Measurements from ENCODE around the gene APRT.

DNA sequence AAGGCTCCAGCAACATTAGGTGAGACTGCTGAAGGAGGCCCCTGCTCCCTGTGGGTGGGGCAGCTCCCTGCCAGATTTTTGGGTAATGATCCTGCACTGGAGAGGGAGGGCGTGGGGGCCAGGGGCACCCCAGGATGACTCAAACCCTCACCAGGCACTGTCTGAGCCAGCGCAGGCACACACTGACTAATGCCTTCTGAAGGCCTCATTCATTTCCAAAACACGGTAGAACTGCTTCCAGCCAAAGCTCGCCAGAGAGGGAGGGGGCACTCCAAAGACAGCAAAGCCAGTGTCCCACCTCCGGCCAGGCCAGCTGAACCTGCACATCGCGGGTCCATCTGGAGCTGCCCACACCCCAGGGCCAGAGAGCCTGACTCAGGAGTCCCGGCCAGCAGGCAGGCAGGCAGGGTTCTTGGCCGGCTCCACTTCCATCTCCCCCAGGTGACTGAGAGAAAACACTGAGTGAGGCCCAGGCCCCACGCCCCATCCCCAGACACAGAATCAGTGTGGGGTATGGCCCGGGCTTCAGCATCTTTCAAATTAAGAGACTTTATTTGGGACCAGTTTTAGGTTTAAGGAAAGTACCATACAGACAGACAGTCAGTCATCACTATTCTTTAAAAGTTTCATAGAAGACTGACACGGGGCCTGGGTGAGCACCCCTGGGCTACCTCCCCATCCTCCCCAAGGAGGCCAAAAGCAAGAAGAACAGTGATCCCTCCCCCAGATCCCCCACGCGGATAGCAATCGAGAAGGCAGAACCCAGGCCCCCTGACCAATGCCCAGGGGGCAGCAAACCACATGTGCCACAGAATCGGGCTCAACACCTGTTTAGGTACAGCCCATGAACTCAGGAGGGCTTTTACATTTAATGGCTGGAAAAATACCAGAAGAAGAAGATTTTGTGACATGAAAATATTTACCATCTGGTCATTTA lies 29.0 kb downstream of the APRT start:
- TF ChIP-seq CTCF (IDR thresholded peaks at IDR 0.05), result no peak
- TF ChIP-seq POLR2A (IDR thresholded peaks at IDR 0.05), result no peak

All from transverse colon (tissue), 3 donors.